Heart right ventricle (tissue), 16 donors: Measurements from ENCODE around the gene UPF3B. TPM values are rescaled to one million over a fixed set of nuclear protein-coding genes. Genes with fewer than 3 reads are reported as not detected.
A peak's percentile ranks its signal among the peaks of the same experiment; 100 is the strongest.

Experiments used
- ATAC-seq, 8 donors: fragments of 200-7000 bp; cut with Tn5 transposase; one replicate each; pipeline ENCODE4 v1.9.1; 2020; ENCODE audit warnings: mild to moderate bottlenecking in 8 of 8, moderate library complexity in 8 of 8, moderate number of reproducible peaks in 1 of 8
- DNase-seq, 2 donors: peaks; one replicate each; pipeline ENCODE4 v3.0.0-alpha.2; 2020
- H3K27ac ChIP-seq, 10 donors: fragments of 200-600 bp; sonication (generic) in 2 of 10; one replicate each; pipeline versions ENCODE4 v1.5.0 to v1.8.0; 2020 to 2022; ENCODE audit warnings: mild to moderate bottlenecking in 3 of 10
- H3K27me3 ChIP-seq, 7 donors: fragments of 200-600 bp; one replicate each; pipeline ENCODE4 v1.8.0; 2021 to 2022; ENCODE audit warnings: mild to moderate bottlenecking in 2 of 7
- H3K36me3 ChIP-seq, 9 donors: fragments of 200-600 bp; sonication (generic) in 1 of 9; one replicate each; pipeline versions ENCODE4 v1.5.0 to v1.8.0; 2020 to 2022; ENCODE audit warnings: mild to moderate bottlenecking in 2 of 9
- H3K4me1 ChIP-seq, 9 donors: fragments of 200-600 bp; sonication (generic) in 1 of 9; one replicate each; pipeline versions ENCODE4 v1.5.0 to v1.8.0; 2020 to 2022; ENCODE audit warnings: mild to moderate bottlenecking in 4 of 9
- H3K4me3 ChIP-seq, 10 donors: fragments of 200-600 bp; sonication (generic) in 2 of 10; one replicate each; pipeline versions ENCODE4 v1.5.0 to v1.8.0; 2020 to 2022; ENCODE audit warnings: mild to moderate bottlenecking in 7 of 10, moderate library complexity in 2 of 10
- H3K9me3 ChIP-seq, 11 donors: fragments of 200-600 bp in 10 of 11; sonication (generic) in 2 of 11; one replicate each; pipeline versions ENCODE4 v1.5.0 to v1.8.0; 2013 to 2022; ENCODE audit warnings: mild to moderate bottlenecking in 2 of 11, control low read depth in 1 of 11, moderate library complexity in 1 of 11
- CTCF ChIP-seq, 9 donors: fragments of 200-600 bp; sonication (generic) in 2 of 9; IDR thresholded peaks; one replicate each; pipeline versions ENCODE4 v1.5.0 to v1.8.0; 2021 to 2022; ENCODE audit warnings: antibody characterized with exemption in 9 of 9, mild to moderate bottlenecking in 5 of 9, moderate library complexity in 1 of 9
- WGBS, 2 donors: extraction: QIAGEN DNeasy Blood & Tissue Kit; methylation state at CpG; one replicate each; pipeline ENCODE4 v1.1.7; 2013; ENCODE audit warnings: inconsistent platforms in 1 of 2; 5-methylcytosine and 5-hydroxymethylcytosine counted together
- intact Hi-C, 10 donors: fragments of 100-400 bp; cut with DNase I; formaldehyde crosslinking; loops; one replicate each; pipeline versions ENCODE4 v1.11.1 to v1.14.2; 2022
- polyA plus RNA-seq, 2 donors: library from polyadenylated mRNA; stranded (reverse); fragments of 200-250 nt; gene quantifications; one replicate each; pipeline ENCODE4 v1.2.3, GENCODE V29; 2013
- total RNA-seq, 10 donors: library from RNA; stranded (reverse); fragmentation: NEBNext Ultra II Directional in 3 of 10; extraction: Animal tissue kit (Norgen Biotek cat#: 25700) in 3 of 10; gene quantifications; one replicate each; pipeline versions ENCODE4 v1.2.1 to v1.2.4, GENCODE V29; 2021 to 2023
- donor health status: Arrhythmogenic right ventricular cardiomyopathy.
- donor health status: ischemic (EF 13 %, LVEDD 7.1; RV severe dilation, severe dysfunction).
- donor health status: healthy with polysubstance abuse.
- donor health status: DM: no; HTN: yes; CAD: no.
- donor health status: DM: no; HTN: no; CAD: no.
- donor health status: ischemic (EF 25% LVEDD 6.9; RV normal size, moderate dysfunction).
- donor health status: ischemic (EF 25% LVEDD 5.7; RV mildly dilated, moderate dysfunction).
- donor health status: healthy.
- donor health status: DM: yes; HTN: yes; CAD: no.
- donor health status: Ischemic cardiomyopathy.
- donor health status: ischemic (EF 35%, LVEDD 5.7; RV mildly dilated, moderate dysfunction).
- donor health status: nonischemic (EF 11% LVEDD 7.7; RV severe dilation, severe dysfunction).
- donor health status: DM: yes; HTN: yes; CAD: no.
- donor health status: PGD.
- donor health status: ischemic (EF 29% LVEDD 5.4; RV normal size, mild dysfunction).
- donor health status: nonischemic (EF 23%, LVEDD 6.1; RV moderate dilation, normal function).

Gene UPF3B
- total and polyA plus RNA-seq, 12 donors = 2.4 to 15.1 (median 3.2) TPM

- WGBS, 2 donors = 0% methylated on average over 26 of the region's 26 CpGs
Measured at GRCh38 chrX:119871245-119871598, 18.5 kb upstream of the UPF3B start.

GRCh38 chrX:119870626-119871131, 17.9 kb upstream of the UPF3B start:
- Histone ChIP-seq H3K4me3 (peak overlapping the region; percentile 50 to 81 (median 68)), H3K36me3 (peaks cover 0 to 16% (median 0%) of the 10 kb centered on the region in 9 donors), H3K27me3 (no peaks in the 10 kb centered on the region), H3K9me3 (no peaks in the 10 kb centered on the region), H3K4me1 (peaks cover 0 to 29% (median 8%) of the 10 kb centered on the region in 9 donors), H3K27ac (peak overlapping the region; percentile 89 to 97 (median 94))
- DNase-seq = no peak
- 0 to 1% methylated on average over 25 of the region's 25 CpGs for WGBS, 2 donors
- ATAC-seq = peak in 7 of 8 donors; percentile 29 to 57 (median 48)
- no peak for TF ChIP-seq CTCF (IDR thresholded peaks at IDR 0.05)
- intact Hi-C loops = loop anchor here in 7 of 10 donors (1.0 to 10.0 kb wide), 6 partner anchors 17 to 86 kb away; partner anchors contain the start of genes RPL39 (in 5 of the 7) and UPF3B (in 1 of the 7)

More at GRCh38 chrX:119871245-119871598, 18.5 kb upstream of the UPF3B start:
- Histone ChIP-seq H3K9me3 (no peaks in the 10 kb centered on the region), H3K27me3 (no peaks in the 10 kb centered on the region), H3K36me3 (peaks cover 0 to 21% (median 0%) of the 10 kb centered on the region in 9 donors), H3K4me3 (peak overlapping the region; percentile 50 to 81 (median 68)), H3K27ac (peak overlapping the region; percentile 89 to 97 (median 94)), H3K4me1 (peaks cover 0 to 29% (median 8%) of the 10 kb centered on the region in 9 donors)
- ATAC-seq (peak; percentile 22 to 63 (median 47)), DNase-seq (no peak)
- TF ChIP-seq CTCF (IDR thresholded peaks at IDR 0.05) = no peak
- intact Hi-C loops = loop anchor here in 7 of 10 donors (1.0 to 10.0 kb wide), 6 partner anchors 18 to 86 kb away; partner anchors contain the start of genes RPL39 (in 5 of the 7) and UPF3B (in 1 of the 7)

GRCh38 chrX:119853444-119853843, 681 bp upstream of the UPF3B start:
- intact Hi-C loops = loop anchor here in 4 of 10 donors (1.0 to 10.0 kb wide), 5 partner anchors 17 to 59 kb away; partner anchors contain the start of genes NDUFA1 (in 2 of the 4), RNF113A (in 2 of the 4) and RPL39 (in 1 of the 4)
- Histone ChIP-seq H3K27me3 (peaks cover 0 to 6% (median 0%) of the 10 kb centered on the region in 7 donors), H3K9me3 (no peaks in the 10 kb centered on the region), H3K27ac (peak overlapping the region in 9 of 10 donors; percentile 59 to 96 (median 90)), H3K4me3 (peak overlapping the region in 9 of 10 donors; percentile 47 to 83 (median 74)), H3K4me1 (peaks cover 0 to 14% (median 6%) of the 10 kb centered on the region in 9 donors), H3K36me3 (peaks cover 0 to 26% (median 0%) of the 10 kb centered on the region in 9 donors)
- 14 to 20% methylated on average over 10 of the region's 10 CpGs for WGBS, 2 donors
- TF ChIP-seq CTCF (IDR thresholded peaks at IDR 0.05) = no peak
- ATAC-seq = peak in 4 of 8 donors; percentile 37 to 46 (median 45)
- no peak for DNase-seq

GRCh38 chrX:119833905-119834304, 18.9 kb downstream of the UPF3B start:
- no peak overlapping the region for H3K27ac ChIP-seq
- no peak for TF ChIP-seq CTCF (IDR thresholded peaks at IDR 0.05)
- no peak overlapping the region for H3K4me3 ChIP-seq
- ATAC-seq (no peak), DNase-seq (no peak)
- H3K36me3 ChIP-seq = peaks cover 0 to 86% (median 6%) of the 10 kb centered on the region in 9 donors
- no peaks in the 10 kb centered on the region for H3K9me3 ChIP-seq
- intact Hi-C loops = no loop called here
- no peaks in the 10 kb centered on the region for H3K27me3 ChIP-seq
- 87 to 91% methylated on average over 3 of the region's 3 CpGs for WGBS, 2 donors
- no peaks in the 10 kb centered on the region for H3K4me1 ChIP-seq
